Activated T-cell treated with anti-CD3 and anti-CD28 coated beads, Interleukin-2, amount 50 U/mL, for 4 hours (primary cell): ENCODE results near the gene IL23R. TPM values are rescaled to one million over a fixed set of nuclear protein-coding genes. Genes with fewer than 3 reads are reported as not detected.

Experiments
- ATAC-seq, 2 donors: fragments of 200-7000 bp; cut with Tn5 transposase; one replicate each; pipeline ENCODE4 v1.10.0; 2021
- DNase-seq: peaks from one replicate; pipeline ENCODE4 v3.0.0-alpha.2; 2020
- H3K27me3 Mint-ChIP-seq: one replicate; pipeline ENCODE4 v1.8.0; 2021; ENCODE audit warnings: low read depth, mixed read lengths
- H3K36me3 Mint-ChIP-seq: one replicate; pipeline ENCODE4 v1.8.0; 2022; ENCODE audit warnings: mixed read lengths; ENCODE audit not compliant: insufficient read depth
- H3K4me1 Mint-ChIP-seq: one replicate; pipeline ENCODE4 v1.8.0; 2021; ENCODE audit warnings: low read depth, mixed read lengths
- H3K4me3 Mint-ChIP-seq: one replicate; pipeline ENCODE4 v1.8.0; 2021; ENCODE audit warnings: mild to moderate bottlenecking, moderate library complexity, mixed read lengths
- H3K9me3 Mint-ChIP-seq: one replicate; pipeline ENCODE4 v1.8.0; 2021; ENCODE audit warnings: mixed read lengths
- total RNA-seq, 3 donors: library from RNA; stranded (reverse); gene quantifications; one replicate each; pipeline ENCODE4 v1.2.1, GENCODE V29; 2021

Gene IL23R
- total RNA-seq, 3 donors from 2014 or later: 7.5 to 14.4 (median 8.6) TPM

DNA sequence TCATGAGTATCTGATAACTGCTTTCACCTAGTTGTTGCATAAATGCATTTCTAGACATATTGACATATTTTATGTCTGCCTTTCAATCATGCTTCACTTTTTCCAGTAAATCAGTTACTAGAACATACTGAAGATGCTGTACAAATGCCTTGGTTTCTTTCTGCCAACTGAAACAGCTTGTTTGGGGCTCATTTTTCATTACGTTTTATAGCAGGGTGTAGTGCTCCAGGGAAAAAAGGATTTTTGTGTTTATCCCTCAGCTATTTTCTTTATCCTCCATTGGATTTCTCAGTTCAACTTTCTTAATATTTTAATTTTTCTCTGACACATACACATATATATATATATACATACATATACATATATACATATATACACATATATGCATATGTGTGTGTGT lies 51.7 kb downstream of the IL23R start:
- H3K4me1 Mint-ChIP-seq: peaks cover 24% of the 10 kb centered on the region
- H3K4me3 Mint-ChIP-seq: no peak overlapping the region

DNA sequence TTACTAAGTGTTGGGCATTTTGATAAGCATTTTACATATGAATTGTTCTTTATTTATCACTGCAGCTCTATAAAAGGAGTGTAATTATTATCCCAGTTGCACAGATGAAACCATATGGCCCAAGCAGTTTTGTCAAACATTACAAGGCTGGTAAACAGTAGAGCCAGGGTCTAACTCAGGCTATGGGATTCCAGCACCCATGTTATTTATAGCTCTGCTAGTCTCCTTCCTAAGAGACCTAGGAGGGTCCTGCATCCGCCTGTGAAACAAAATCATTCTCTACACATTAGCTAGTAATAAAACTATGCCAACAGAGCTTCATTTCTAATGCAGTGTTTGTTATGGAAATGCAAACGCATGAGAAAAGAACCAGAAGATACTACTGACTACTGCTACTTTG lies 58.6 kb downstream of the IL23R start:
- Mint-ChIP-seq H3K4me1 (peaks cover 6% of the 10 kb centered on the region), H3K27me3 (no peaks in the 10 kb centered on the region), H3K9me3 (no peaks in the 10 kb centered on the region), H3K4me3 (no peak overlapping the region), H3K36me3 (peaks cover 3% of the 10 kb centered on the region)
- no peak for ATAC-seq
- DNase-seq: no peak

More for the DNA sequence above, 51.7 kb downstream of the IL23R start:
- ATAC-seq (no peak), DNase-seq (no peak)
- Mint-ChIP-seq H3K27me3 (no peaks in the 10 kb centered on the region), H3K36me3 (no peaks in the 10 kb centered on the region), H3K9me3 (no peaks in the 10 kb centered on the region)

DNA sequence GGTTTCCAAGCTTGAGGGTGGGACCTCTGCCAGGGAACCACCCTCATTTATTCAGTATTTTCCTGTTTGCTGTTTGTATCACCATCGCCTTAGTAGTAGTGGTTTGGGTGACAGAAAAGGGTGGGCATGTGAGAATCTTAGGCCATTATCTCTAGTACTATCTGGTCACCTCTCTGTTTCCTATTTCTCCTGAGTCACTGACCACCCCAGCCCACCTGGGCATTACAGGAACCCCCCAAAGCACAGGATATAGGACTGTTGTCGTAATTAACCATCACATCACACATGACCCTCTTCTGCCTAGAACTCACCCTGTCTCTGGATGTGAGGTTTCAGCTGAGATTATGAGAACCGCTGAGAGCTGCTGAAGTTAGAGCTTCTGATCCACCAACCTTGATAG lies 60.4 kb downstream of the IL23R start:
- ATAC-seq (no peak), DNase-seq (no peak)
- Mint-ChIP-seq H3K36me3 (peaks cover 3% of the 10 kb centered on the region), H3K27me3 (no peaks in the 10 kb centered on the region), H3K4me3 (no peak overlapping the region), H3K9me3 (no peaks in the 10 kb centered on the region), H3K4me1 (peaks cover 9% of the 10 kb centered on the region)

DNA sequence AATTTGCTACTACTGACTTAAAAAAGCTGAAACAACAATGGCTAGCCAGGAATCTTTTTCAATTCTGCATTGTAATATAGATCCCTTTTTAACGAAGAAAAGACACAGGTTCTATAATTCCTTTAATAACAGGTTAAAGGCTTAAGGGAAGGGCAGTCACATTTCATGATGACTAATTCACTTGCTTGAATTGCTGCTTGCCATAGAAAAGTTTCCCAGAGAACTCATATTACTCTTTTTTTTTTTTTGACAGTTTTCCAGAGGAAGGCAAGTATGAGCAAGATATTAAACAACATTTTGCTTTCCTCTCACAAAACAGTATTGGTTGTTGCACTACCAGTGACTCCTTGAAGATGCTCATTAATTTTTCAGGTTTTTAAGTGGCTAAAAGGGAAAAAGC lies 60.9 kb downstream of the IL23R start:
- Mint-ChIP-seq H3K4me1 (peaks cover 9% of the 10 kb centered on the region), H3K4me3 (no peak overlapping the region), H3K9me3 (no peaks in the 10 kb centered on the region), H3K27me3 (no peaks in the 10 kb centered on the region), H3K36me3 (peaks cover 3% of the 10 kb centered on the region)
- no peak for DNase-seq
- no peak for ATAC-seq

DNA sequence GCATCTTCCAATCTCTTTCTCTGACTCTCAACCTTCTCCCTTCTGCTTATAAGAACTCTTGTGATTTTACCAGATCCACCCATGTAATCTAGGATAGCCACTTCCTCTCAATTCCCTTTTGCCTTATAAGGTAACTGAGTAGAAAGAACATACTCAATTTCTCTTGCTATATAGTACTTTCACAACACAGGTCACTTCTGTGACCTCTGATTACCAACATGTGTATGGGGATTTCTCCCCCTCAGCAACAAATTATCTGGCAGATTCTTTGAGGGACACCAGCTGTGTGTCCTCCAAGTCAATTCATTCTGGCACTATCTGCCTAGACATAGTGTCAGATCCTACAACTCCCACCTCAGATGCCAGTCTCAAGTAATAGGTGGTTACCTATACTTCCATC lies 62.5 kb downstream of the IL23R start:
- Mint-ChIP-seq H3K4me3 (no peak overlapping the region), H3K36me3 (peaks cover 3% of the 10 kb centered on the region), H3K4me1 (peaks cover 9% of the 10 kb centered on the region), H3K9me3 (no peaks in the 10 kb centered on the region), H3K27me3 (no peaks in the 10 kb centered on the region)
- DNase-seq (no peak), ATAC-seq (no peak)

DNA sequence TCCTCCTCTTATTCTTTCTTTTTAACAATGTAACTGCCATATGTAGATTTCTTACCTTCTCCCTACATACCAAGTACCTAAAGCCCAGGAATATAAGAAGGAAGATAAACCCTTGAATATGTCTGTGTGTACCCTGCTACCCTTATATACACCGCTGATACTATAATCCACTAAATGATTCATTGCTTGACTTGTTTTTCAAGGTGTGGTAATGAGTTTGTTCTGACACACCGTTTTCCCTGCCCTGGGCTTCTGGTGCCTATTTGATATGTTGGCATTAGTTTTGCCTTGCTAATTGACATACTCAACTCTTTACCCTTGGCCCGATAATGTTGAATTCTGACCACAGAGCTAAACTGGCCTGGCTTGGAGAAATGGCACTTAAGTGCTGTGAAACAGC lies 64.3 kb downstream of the IL23R start:
- no peak for DNase-seq
- peaks cover 11% of the 10 kb centered on the region for H3K4me1 Mint-ChIP-seq
- peak; percentile 37 to 58 for ATAC-seq

DNA sequence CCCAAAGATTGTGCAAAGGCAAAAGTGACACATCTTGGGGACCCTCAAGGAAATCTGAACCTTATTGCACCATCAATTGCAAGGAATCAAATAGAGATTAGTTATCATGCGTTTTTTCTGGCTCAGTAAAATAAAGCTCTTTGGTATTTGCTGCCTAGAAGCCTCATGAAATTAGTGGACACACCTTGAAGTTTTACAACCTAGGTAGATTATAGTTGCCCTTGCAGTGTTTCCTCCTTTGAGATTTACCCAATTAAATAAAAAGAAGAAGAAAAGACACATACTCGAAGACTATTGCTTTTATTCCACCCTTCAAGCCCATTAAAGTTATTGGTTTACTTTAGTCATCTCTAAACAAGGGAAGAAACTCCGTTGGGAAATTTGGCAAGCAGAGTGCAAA lies 70.0 kb downstream of the IL23R start:
- Mint-ChIP-seq H3K9me3 (no peaks in the 10 kb centered on the region), H3K27me3 (no peaks in the 10 kb centered on the region), H3K36me3 (no peaks in the 10 kb centered on the region), H3K4me1 (peaks cover 2% of the 10 kb centered on the region), H3K4me3 (no peak overlapping the region)
- DNase-seq (no peak), ATAC-seq (no peak)

More for the DNA sequence above, 64.3 kb downstream of the IL23R start:
- H3K36me3 Mint-ChIP-seq: peaks cover 3% of the 10 kb centered on the region
- H3K27me3 Mint-ChIP-seq: no peaks in the 10 kb centered on the region
- H3K4me3 Mint-ChIP-seq: no peak overlapping the region
- H3K9me3 Mint-ChIP-seq: no peaks in the 10 kb centered on the region

DNA sequence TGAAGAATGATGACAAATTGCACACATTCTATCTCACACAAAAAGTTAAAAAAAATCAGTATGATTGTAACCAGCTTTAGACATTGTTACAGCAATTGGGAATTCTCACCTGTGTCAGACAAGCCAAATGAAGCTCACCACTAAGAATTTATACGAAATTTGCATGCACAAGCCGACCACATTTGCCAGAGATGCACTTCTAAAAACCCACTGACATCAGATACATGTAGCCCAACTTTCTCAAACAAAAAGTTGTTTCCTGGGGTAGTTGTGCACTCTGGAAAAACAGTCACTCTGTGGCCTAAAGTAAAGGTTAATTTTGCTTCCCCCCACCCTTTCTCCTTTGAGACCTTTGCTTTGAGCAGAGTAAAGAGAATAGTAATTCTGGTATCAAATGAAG lies 73.5 kb downstream of the IL23R start:
- no peak for DNase-seq
- H3K4me3 Mint-ChIP-seq: no peak overlapping the region
- H3K9me3 Mint-ChIP-seq: no peaks in the 10 kb centered on the region
- peak in 1 of 2 donors; percentile 32 for ATAC-seq
- H3K4me1 Mint-ChIP-seq: no peaks in the 10 kb centered on the region
- H3K36me3 Mint-ChIP-seq: no peaks in the 10 kb centered on the region
- no peaks in the 10 kb centered on the region for H3K27me3 Mint-ChIP-seq

DNA sequence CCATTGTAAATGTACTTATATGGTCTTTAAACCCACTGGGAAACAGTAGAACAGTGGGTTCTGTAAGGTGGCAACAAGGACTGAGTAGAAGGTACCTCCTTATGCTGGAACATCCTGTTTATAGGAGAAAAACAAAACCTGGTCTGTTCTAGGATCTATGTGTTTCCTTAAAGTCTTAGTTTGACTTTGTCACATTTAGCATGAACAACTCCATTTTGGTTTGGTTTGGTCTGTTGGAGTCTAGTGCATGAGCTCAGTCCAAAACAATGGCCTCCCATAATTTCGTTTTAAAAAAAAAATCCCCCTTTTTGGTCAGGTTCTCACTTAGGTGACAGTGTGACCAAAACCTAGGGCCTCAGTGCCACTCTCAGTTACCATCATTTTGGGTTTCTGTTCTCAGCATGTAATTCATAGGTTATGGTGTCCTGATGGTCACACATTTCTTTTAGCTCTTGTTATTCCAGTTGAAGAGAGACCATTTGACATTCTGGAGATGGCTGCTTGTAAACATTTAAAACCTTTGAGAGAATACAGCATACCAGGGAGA lies 75.0 kb downstream of the IL23R start:
- DNase-seq (no peak), ATAC-seq (no peak)
- Mint-ChIP-seq H3K9me3 (no peaks in the 10 kb centered on the region), H3K4me3 (no peak overlapping the region), H3K36me3 (no peaks in the 10 kb centered on the region), H3K27me3 (no peaks in the 10 kb centered on the region), H3K4me1 (no peaks in the 10 kb centered on the region)

DNA sequence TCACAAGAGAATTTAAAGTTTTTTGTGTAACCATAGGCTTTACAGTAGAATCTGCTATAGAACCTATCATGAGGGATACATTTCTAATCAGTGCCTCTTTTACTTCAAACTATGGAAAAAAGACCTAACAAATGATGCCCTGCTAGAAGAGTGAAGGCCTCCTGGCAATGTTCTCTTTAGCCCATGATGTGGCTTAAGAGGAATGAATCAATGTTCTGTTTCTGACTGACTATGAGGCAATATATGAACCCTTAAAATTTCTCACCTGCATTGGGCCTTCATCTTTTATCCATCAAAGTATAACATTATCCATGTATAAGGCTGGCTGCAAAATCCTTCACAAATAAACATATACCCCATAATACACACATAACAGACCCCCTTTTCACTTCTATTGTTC lies 75.8 kb downstream of the IL23R start:
- Mint-ChIP-seq H3K9me3 (no peaks in the 10 kb centered on the region), H3K36me3 (no peaks in the 10 kb centered on the region), H3K4me3 (no peak overlapping the region), H3K27me3 (no peaks in the 10 kb centered on the region), H3K4me1 (no peaks in the 10 kb centered on the region)
- DNase-seq (no peak), ATAC-seq (no peak)

DNA sequence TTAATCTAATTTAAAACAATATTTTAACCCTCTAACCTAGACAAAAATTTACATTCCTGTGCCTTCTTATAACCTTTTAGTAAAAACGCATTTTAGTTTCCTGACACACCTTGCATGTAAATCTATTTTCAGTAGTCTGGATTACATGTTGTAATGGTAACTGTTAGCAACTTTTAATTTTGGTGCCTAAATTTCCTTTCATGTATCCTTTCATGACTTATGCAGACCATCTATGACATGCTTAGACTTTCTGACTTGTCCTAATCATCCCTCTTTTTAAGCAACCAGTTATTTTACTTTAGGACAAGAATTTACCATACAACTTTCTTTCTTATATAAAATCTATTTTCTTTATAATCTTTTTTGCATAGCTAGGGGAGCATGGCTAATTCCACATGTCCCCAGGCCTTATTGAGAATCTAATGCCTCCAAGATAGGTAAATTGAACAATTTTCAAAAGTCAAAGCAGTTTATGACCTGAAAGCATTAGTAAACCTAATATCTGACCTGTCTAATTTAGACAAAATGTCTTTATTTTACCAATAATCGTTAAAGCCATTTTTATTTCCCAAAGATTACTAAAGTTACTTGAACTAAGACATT lies 83.9 kb downstream of the IL23R start:
- peaks cover 11% of the 10 kb centered on the region for H3K9me3 Mint-ChIP-seq
- no peak overlapping the region for H3K4me3 Mint-ChIP-seq

DNA sequence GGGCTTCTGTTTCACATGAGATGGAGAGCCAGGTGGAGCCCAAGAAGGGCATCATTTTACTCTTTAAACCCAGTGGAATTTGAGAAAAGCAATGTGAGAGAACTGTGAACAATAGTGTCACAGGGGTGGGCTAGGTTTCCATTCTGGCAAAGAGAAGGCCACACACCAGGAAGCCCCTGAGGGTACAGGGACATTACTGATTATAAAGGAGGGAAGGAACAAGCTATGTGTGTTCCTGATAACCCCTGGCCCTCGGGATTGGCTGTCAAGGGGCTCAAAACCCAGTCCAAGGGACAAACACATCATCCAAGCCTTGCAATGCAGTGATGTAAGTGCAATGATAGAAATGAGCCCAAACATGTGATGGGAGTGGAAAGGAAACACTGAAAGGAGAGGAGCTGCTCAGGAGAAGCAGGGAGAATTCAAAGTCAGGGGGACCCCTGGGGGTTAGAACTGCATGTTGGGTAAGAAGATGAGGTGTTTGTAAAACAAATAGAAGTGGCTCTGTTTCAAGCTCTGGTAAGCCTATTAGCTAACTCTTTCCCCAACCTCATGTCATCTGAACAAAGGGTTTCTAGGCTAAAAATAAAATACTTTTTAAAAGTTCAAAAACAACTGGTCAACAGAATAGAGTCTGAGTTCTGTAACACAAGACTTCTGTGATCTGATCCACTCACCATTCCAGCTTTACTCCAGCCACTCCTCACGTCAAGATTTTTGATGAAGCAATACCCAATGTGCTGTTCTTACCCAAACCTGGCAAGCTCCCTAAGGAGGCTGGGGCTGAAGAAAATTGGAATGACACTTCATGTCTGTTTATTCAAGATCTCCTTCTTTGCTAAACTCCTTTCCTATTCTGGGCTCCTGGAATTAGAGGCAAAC lies 90.3 kb downstream of the IL23R start:
- Mint-ChIP-seq H3K36me3 (no peaks in the 10 kb centered on the region), H3K4me3 (no peak overlapping the region)
- no peak for ATAC-seq

More for the DNA sequence above, 83.9 kb downstream of the IL23R start:
- Mint-ChIP-seq H3K27me3 (no peaks in the 10 kb centered on the region), H3K4me1 (no peaks in the 10 kb centered on the region), H3K36me3 (no peaks in the 10 kb centered on the region)
- ATAC-seq (no peak), DNase-seq (no peak)

DNA sequence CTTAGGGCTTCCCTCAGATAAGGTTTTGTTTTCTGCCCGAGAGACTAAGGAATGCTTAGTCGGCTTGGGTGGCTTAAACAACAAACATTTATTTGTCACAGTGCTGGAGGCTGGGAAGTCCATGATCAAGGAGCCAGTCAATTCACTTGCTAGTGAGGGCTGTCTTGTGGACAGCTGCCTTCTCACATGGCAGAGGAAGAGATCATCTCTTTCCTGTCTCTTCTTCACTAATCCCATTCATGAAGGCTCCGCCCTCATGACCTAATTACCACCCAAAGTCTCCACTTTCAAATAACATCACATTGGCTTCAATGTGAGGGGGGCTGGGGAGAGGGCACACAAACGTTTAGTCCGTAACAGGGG lies 90.9 kb downstream of the IL23R start:
- H3K9me3 Mint-ChIP-seq: no peaks in the 10 kb centered on the region
- no peaks in the 10 kb centered on the region for H3K36me3 Mint-ChIP-seq
- peaks cover 7% of the 10 kb centered on the region for H3K4me1 Mint-ChIP-seq
- DNase-seq: no peak
- no peak for ATAC-seq
- no peak overlapping the region for H3K4me3 Mint-ChIP-seq
- H3K27me3 Mint-ChIP-seq: no peaks in the 10 kb centered on the region

More for the DNA sequence above, 90.3 kb downstream of the IL23R start:
- H3K9me3 Mint-ChIP-seq: no peaks in the 10 kb centered on the region
- no peak for DNase-seq
- peaks cover under 1% of the 10 kb centered on the region for H3K4me1 Mint-ChIP-seq
- no peaks in the 10 kb centered on the region for H3K27me3 Mint-ChIP-seq

DNA sequence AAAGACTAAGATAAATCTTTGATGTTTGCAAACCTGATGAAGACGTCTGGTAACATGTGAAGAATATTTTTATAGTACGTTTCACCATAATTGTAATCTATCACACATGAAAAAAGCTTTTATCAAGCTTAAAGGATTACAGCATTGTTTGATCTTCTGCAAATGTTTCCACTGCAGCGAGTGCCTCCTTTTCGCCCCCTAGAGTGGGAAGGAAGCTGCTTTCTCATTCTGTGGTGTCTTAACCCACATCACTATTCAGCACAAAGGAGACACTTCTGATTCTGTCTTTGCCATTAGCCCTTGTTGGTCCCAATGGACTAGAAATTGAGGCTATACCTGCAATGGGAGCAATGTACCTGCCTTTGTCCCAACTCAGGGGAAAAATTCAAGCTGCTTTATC lies 95.4 kb downstream of the IL23R start:
- H3K9me3 Mint-ChIP-seq: no peaks in the 10 kb centered on the region
- H3K36me3 Mint-ChIP-seq: peaks cover 2% of the 10 kb centered on the region
- no peaks in the 10 kb centered on the region for H3K27me3 Mint-ChIP-seq
- ATAC-seq: peak; percentile 73 to 78
- peak; percentile 19 for DNase-seq
- H3K4me1 Mint-ChIP-seq: peaks cover 25% of the 10 kb centered on the region
- H3K4me3 Mint-ChIP-seq: no peak overlapping the region

DNA sequence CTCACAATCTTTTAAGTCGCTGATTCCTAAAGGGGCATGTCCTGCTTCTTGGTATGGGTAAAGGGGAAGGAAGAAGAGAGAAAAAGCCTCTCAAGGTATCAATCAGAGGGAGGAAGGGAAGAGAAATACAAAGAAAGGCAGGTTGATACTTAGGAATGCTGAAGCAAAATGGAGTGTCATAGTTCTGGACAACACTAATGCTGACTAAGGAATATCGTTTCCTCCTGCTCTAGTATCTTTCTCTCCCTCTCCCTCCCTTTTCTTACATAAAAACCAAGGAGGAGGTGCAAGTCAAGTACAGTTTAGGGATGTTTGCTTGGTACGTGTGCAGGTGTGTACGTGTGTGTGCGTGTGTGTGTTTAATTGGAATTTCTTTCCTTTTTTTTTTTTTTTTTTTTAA lies 96.5 kb downstream of the IL23R start:
- peaks cover 25% of the 10 kb centered on the region for H3K4me1 Mint-ChIP-seq
- H3K36me3 Mint-ChIP-seq: peaks cover 2% of the 10 kb centered on the region
- H3K9me3 Mint-ChIP-seq: no peaks in the 10 kb centered on the region
- no peak overlapping the region for H3K4me3 Mint-ChIP-seq
- no peaks in the 10 kb centered on the region for H3K27me3 Mint-ChIP-seq
- DNase-seq: no peak
- ATAC-seq: no peak
